ENCODE data around the gene FANCI. TPM values are rescaled to one million over a fixed set of nuclear protein-coding genes. Genes with fewer than 3 reads are reported as not detected.

FANCI gene
- total RNA-seq, 6 experiments from 2014 or later: 0.98 to 7.2 (median 2.8) TPM

DNA sequence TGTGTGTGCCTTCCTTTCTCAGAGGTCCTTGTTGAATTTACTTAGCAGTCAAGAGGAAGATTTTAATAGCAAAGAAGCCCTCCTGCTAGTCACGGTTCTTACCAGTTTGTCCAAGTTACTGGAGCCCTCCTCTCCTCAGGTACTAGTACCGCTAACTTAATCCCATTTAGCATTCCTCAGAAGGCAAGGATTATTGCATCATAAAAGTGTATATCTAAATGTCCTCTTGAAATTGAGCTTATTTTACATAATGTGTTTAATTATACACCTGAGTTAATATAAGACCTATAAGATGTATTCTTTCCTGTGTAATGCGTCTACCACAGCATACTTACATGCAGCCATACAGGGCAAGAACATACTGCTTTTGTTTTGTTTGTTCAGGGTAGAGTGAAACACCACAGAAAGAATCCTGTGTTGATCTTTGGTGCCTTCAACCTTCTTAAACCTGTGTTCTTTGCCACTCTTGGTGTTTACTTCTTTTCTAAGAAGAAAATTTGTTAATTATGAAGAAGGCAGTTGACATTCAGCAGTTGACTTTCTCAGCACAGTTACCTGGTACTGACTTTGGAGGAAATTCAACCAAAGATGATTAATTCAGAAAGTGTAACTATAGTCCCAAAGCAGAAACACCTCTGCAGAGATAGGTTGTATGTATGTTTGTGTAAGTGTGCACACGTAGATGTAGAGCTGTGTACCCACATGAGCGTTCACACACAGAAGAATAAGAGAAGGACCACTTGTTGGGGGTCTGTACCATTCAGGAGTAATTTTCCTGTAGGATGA lies 57.7 kb downstream of the FANCI start:
- Histone ChIP-seq H3K4me3 (no peak overlapping the region), H3K36me3 (no peaks in the 10 kb centered on the region), H3K27me3 (no peaks in the 10 kb centered on the region), H3K9me3 (no peaks in the 10 kb centered on the region), H3K27ac (no peak overlapping the region), H3K4me1 (peaks cover 0 to 8% (median 0%) of the 10 kb centered on the region in 4 donors)
- TF ChIP-seq, protein P1, sequence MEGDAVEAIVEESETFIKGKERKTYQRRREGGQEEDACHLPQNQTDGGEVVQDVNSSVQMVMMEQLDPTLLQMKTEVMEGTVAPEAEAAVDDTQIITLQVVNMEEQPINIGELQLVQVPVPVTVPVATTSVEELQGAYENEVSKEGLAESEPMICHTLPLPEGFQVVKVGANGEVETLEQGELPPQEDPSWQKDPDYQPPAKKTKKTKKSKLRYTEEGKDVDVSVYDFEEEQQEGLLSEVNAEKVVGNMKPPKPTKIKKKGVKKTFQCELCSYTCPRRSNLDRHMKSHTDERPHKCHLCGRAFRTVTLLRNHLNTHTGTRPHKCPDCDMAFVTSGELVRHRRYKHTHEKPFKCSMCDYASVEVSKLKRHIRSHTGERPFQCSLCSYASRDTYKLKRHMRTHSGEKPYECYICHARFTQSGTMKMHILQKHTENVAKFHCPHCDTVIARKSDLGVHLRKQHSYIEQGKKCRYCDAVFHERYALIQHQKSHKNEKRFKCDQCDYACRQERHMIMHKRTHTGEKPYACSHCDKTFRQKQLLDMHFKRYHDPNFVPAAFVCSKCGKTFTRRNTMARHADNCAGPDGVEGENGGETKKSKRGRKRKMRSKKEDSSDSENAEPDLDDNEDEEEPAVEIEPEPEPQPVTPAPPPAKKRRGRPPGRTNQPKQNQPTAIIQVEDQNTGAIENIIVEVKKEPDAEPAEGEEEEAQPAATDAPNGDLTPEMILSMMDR (IDR thresholded peaks at IDR 0.05): no peak
- TF ChIP-seq POLR2A (IDR thresholded peaks at IDR 0.05): no peak
- DNase-seq: no peak
- ATAC-seq: no peak
- WGBS (ENCODE audit: insufficient coverage, low coverage, low lambda C conversion rate, missing lambda C conversion rate): 82% methylated on average over 5 of the region's 5 CpGs
- intact Hi-C loops (cut with DNase I): no loop called here

DNA sequence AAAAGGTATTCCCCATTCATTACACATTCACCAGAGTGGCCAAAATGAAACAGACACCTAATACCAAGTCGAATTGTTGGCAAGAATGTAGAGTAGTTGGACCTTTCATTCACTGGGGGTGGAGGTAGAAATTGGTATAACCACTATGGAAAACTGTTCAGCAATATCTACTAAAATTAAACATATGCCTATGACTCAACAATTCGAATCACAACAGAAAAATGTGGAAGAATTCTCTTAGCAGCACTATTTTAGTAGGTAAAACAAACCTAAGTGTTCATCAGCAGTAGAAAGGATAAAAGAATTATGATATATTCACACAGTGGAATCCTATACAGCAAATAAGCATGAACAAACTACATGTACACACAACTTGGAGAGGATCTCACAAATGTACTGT lies 60.2 kb downstream of the FANCI start:
- TF ChIP-seq, protein P1 (IDR thresholded peaks at IDR 0.05): no peak
- no peak for TF ChIP-seq POLR2A (IDR thresholded peaks at IDR 0.05)
- DNase-seq (no peak), ATAC-seq (no peak)
- Histone ChIP-seq H3K27ac (no peak overlapping the region), H3K36me3 (no peaks in the 10 kb centered on the region), H3K4me1 (peaks cover 0 to 8% (median 0%) of the 10 kb centered on the region in 4 donors), H3K9me3 (no peaks in the 10 kb centered on the region), H3K27me3 (no peaks in the 10 kb centered on the region), H3K4me3 (no peak overlapping the region)
- intact Hi-C loops (cut with DNase I): no loop called here
- WGBS (ENCODE audit: insufficient coverage, low coverage, low lambda C conversion rate, missing lambda C conversion rate): 92% methylated on average over 2 of the region's 2 CpGs

DNA sequence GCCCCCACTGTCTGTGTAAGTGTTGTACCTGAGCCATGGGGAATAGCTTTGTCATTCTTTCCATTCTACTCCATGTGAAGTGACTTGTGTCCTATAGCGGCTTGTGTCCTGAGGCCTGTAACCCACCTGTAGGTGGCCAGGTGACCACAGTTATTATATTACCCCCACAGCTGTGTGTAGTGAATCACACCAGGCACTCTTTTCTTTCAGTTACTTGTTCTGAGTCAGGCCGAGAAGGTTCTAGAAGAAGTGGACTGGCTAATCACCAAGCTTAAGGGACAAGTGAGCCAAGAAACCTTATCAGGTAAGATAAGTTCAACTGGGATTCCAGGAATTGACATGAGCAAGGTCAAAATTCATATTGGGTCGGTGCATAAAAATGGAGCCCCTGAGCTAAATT lies 61.6 kb downstream of the FANCI start:
- Histone ChIP-seq H3K36me3 (no peaks in the 10 kb centered on the region), H3K27ac (no peak overlapping the region), H3K27me3 (no peaks in the 10 kb centered on the region), H3K9me3 (no peaks in the 10 kb centered on the region), H3K4me1 (peaks cover 0 to 8% (median 0%) of the 10 kb centered on the region in 4 donors), H3K4me3 (no peak overlapping the region)
- TF ChIP-seq, protein P1 (IDR thresholded peaks at IDR 0.05): no peak
- TF ChIP-seq POLR2A (IDR thresholded peaks at IDR 0.05): no peak
- intact Hi-C loops (cut with DNase I): no loop called here
- no peak for DNase-seq
- ATAC-seq: no peak
- 55% methylated on average over 1 of the region's 3 CpGs for WGBS (ENCODE audit: insufficient coverage, low coverage, low lambda C conversion rate, missing lambda C conversion rate)

DNA sequence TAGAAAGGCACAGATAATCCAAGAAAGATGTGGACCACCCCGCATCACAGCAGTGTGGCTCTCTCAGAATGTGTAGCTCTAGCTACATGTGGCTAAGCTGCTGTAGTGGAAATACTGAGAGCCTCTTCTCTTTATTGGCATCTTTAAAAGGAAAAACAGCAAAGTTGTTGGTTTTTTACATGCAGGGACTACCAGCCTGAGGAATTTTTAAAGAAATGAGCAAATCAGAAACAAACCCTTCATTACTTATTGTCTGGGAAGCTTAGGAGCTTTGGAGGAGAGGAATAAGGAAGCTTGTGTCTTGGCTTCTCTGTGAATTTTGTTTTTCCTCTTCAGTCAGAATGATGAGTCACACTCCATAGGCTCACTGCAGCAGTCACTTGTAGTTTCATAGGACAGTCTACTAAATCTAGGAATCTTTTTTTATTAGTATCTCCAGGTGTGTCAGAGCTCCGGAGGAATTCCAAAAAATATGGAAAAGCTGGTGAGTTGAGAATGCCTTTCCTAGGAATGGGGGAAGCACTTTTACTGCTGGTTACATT lies 63.3 kb downstream of the FANCI start:
- no peaks in the 10 kb centered on the region for H3K36me3 ChIP-seq
- DNase-seq (no peak), ATAC-seq (peak in 1 of 4 donors; percentile 22)
- peaks cover 0 to 8% (median 0%) of the 10 kb centered on the region in 4 donors for H3K4me1 ChIP-seq
- H3K27ac ChIP-seq: no peak overlapping the region
- H3K9me3 ChIP-seq: no peaks in the 10 kb centered on the region
- intact Hi-C loops (cut with DNase I): no loop called here
- H3K4me3 ChIP-seq: no peak overlapping the region
- H3K27me3 ChIP-seq: no peaks in the 10 kb centered on the region
- TF ChIP-seq POLR2A (IDR thresholded peaks at IDR 0.05): no peak
- TF ChIP-seq, protein P1 (IDR thresholded peaks at IDR 0.05): no peak
- WGBS (ENCODE audit: insufficient coverage, low coverage, low lambda C conversion rate, missing lambda C conversion rate): 93% methylated on average over 2 of the region's 2 CpGs
